Activated CD4-positive, alpha-beta T cell treated with anti-CD3 and anti-CD28 coated beads for 48 hours (primary cell): ENCODE measurements around the gene SH3BGR.

Experiments used
- DNase-seq: peaks from one replicate; pipeline ENCODE4 v3.0.0-alpha.2; 2020

Gene SH3BGR

GRCh38 chr21:39461419-39461818 is 9.6 kb downstream of the SH3BGR start:
- no peak for DNase-seq

DNA sequence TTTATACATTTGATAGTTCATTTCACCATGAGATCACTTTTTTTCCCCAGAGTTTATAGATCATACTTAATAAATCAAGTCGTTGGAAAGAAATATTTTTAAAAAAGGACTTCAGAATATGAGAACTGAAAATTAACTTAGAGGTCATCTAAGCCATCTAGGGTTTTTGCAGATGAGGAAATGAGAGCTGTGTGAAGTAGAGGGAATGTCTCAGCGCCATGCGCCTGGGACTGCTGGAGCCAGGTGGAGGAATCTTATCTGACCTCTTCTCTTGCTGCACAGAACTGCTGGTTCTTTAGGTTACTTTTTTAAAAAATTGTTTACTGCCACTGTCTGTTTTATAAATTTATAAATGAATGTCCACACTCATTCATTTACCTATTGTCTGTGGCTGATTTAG is 11.5 kb downstream of the SH3BGR start:
- no peak for DNase-seq

DNA sequence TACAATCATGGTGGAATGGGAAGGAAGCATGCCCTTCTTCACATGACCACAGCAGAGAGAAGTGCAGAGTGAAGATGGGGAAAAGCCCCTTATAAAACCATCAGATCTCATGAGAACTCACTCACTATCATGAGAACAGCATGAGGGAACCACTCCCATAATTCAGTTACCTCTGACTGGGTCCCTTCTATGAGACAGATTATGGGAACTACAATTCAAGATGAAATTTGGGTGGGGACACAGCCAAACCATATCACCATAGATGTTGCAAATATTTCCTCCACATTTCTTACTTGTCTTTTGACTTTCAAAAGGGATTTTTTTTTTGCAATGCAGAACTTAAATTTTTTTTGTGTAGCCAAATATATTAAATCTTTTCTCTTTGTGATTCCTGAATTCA is 14.8 kb downstream of the SH3BGR start:
- DNase-seq: no peak

GRCh38 chr21:39467746-39468145 is 16.0 kb downstream of the SH3BGR start:
- DNase-seq: no peak

- no peak for DNase-seq
Measured at GRCh38 chr21:39468559-39468958, 16.8 kb downstream of the SH3BGR start.

DNA sequence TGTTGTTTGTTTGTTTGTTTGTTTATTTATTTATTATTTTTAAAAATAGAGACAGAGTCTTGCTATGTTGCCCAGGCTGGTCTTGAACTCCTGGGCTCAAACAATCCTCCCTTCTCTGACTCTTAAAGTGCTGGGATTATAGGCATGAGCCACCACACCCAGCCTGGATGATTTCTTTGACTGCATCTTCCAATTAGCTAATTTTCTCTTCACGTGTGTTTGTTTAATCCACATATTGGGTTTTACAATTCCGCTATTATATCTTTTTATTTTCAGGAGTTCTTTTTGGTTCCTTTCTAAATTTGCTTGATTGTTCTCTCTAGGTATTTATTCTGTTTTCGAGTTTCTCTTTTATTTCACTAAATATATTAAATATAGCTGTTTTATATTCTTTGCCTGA is 19.8 kb downstream of the SH3BGR start:
- no peak for DNase-seq

- no peak for DNase-seq
Measured at GRCh38 chr21:39472786-39473185, 21.0 kb downstream of the SH3BGR start.

DNA sequence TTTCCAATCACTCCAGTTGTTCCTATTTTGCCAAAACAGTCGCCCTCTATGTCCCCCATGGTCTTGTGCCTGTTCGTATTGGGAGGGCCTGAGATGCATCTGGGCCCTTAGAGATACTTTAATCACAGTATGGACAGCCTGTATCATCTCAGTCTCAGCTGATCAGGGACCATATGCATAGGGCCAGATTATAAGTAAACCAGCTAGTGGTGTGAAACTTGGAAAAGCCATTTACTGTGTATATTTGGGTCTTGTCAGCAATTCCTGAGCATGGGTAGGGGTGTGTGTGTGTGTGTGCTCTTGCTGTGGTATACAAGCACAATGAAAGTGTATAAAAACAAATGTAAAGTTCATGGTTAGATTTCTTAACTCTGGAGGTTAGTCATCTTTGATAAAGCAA is 22.8 kb downstream of the SH3BGR start:
- no peak for DNase-seq

- DNase-seq: no peak
Measured at GRCh38 chr21:39479164-39479813, 27.5 kb downstream of the SH3BGR start.

- no peak for DNase-seq
Measured at GRCh38 chr21:39479814-39480182, 28.0 kb downstream of the SH3BGR start.

DNA sequence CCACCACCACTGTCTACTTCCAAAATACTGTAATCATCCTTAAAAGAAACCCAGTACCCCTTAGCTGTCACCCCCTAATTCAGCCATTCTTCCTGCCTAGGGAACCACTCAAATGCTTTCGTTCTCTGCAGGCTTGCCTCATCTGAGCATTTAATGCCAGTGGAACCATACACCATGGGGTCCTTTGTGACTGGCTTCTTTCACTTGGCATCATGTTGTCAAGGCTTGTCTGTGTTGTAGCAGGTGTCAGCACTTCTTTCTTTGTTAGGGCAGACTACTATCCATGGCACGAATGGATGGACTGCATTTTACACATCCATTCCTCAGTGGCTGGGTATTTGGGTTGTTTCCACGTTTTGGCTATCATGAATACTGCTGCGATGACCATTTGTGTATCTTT is 28.5 kb downstream of the SH3BGR start:
- DNase-seq: no peak

GRCh38 chr21:39481886-39482285 is 30.1 kb downstream of the SH3BGR start:
- no peak for DNase-seq

DNA sequence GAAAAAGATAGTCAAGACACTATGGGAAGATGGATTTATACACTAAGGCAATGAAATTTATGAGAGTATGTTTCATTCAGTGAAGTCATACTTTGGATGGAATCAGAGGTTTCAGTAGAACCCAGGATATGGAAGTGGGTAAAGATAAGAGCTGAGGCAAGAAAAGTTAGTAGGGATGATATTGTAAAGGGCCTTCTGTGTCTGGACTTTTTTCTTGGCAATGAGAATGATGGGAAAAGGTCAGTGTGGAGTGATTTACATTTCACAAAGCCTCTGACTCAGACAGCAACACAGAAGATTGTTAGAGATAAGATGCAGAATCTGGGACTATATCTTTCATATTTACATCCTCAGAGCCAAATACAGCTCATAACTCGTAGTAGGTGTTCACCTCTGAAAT is 32.1 kb downstream of the SH3BGR start:
- DNase-seq: no peak

- no peak for DNase-seq
Measured at GRCh38 chr21:39484711-39485276, 33.0 kb downstream of the SH3BGR start.

GRCh38 chr21:39489380-39489924 is 37.7 kb downstream of the SH3BGR start:
- no peak for DNase-seq

- DNase-seq: no peak
Measured at GRCh38 chr21:39499156-39499555, 47.4 kb downstream of the SH3BGR start.

DNA sequence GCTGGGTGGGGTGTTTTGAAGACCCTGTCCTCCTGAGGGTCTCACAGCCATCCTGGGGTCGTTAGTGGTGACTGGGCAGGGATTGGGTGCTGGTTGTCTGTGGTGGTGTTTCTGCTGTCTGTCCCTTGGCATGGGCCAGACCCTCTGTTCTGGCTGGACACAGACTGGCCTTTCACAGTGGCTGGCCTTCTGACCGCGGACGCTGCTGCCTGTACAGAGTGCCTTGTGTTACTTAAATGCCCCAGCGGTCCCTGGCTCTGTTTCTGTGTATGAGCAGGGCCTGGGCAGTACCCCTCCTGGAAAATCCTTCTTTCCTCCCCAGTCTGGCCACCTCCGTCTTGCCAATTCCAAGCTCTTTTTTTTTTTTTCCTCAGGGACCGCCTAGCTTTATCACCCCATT is 50.9 kb downstream of the SH3BGR start:
- DNase-seq: no peak

- DNase-seq: no peak
Measured at GRCh38 chr21:39503123-39503762, 51.5 kb downstream of the SH3BGR start.

- no peak for DNase-seq
Measured at GRCh38 chr21:39504230-39504629, 52.5 kb downstream of the SH3BGR start.

- no peak for DNase-seq
Measured at GRCh38 chr21:39510240-39510639, 58.5 kb downstream of the SH3BGR start.

GRCh38 chr21:39511102-39511501 is 59.3 kb downstream of the SH3BGR start:
- no peak for DNase-seq

DNA sequence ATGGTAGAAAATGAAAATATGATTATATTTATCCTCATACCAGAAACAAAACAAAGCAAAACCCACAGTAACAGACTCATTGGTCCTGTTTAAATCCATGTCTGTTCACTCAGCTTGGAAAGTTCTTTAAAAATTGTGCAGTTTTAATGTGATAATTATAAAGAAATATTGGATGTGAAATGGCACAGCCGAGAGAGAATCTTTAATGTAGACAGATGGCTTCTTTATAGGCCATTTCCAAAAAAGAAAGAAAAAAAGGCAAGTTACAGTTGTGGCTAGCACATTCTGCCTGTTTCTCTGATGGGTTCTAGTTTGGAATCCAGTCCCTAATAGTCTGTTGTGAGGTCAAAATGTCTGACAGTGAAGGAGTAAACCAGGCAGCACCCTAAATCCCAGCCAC is 62.0 kb downstream of the SH3BGR start:
- no peak for DNase-seq

DNA sequence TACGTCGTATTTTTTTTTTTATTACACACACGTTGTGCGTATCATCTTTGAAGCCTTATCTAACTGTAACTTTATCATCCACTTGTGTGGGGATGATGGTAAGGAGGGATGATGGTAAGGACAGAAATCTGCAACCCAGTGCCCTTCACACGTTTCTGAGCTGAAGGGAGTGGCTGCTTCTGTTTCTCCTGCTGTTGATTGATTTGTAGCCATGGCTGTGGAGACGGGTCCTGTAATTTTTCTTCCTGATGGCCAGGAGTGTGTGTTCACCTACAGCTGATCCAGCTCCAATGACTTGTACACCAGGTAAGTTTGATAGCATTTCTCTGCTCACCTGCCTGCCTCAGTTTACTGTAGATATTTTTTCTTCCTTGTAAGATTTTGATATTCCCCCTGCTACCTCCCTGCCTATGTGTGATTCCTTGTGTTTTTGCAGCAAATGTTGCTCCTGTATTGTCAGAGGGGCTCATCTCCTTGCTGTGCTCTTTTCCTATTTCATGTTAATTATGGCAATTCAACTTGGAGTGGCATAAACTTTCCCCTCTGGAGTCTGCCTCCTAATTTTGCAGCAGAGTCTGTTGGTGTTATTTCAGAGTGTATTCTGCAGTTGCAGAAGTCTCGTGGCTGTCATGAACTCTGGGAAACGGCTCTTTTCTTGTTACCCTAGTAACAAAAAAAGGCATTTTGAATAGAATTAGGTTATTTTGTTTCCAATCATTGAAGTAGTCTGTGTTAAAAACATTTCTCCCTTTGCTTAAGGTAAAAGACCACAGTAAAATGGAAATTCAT is 64.1 kb downstream of the SH3BGR start:
- no peak for DNase-seq
